Ectodermal cell (in vitro differentiated cells): Measurements from ENCODE around the gene RUBCNL.

ENCODE experiments used
- H3K27ac ChIP-seq: 2 replicates; pipeline ENCODE4 v1.7.0; 2013; ENCODE audit warnings: mild to moderate bottlenecking, low read depth, low read length; ENCODE audit not compliant: insufficient read depth, poor library complexity, severe bottlenecking
- H3K27me3 ChIP-seq: 2 replicates; pipeline ENCODE4 v1.7.0; 2013; ENCODE audit warnings: mild to moderate bottlenecking, low read length; ENCODE audit not compliant: insufficient read depth, control insufficient read depth, poor library complexity, severe bottlenecking
- H3K36me3 ChIP-seq: one replicate; pipeline ENCODE4 v1.7.0; 2013; ENCODE audit warnings: low read length; ENCODE audit not compliant: control insufficient read depth, insufficient read depth
- H3K4me1 ChIP-seq: one replicate; pipeline ENCODE4 v1.7.0; 2013; ENCODE audit warnings: low read length; ENCODE audit not compliant: control insufficient read depth, insufficient read depth
- H3K4me3 ChIP-seq: 2 replicates; pipeline ENCODE4 v1.7.0; 2013; ENCODE audit warnings: low read depth, low read length, control low read depth; ENCODE audit not compliant: insufficient read depth
- H3K9me3 ChIP-seq: 2 replicates; pipeline ENCODE4 v1.7.0; 2013; ENCODE audit warnings: mild to moderate bottlenecking, low read length, moderate library complexity; ENCODE audit not compliant: control insufficient read depth
- WGBS, 2 experiments: methylation state at CpG; one replicate each; pipeline ENCODE4 v1.1.7; 2013; ENCODE audit warnings: missing lambda C conversion rate in 2 of 2; 5-methylcytosine and 5-hydroxymethylcytosine counted together

RUBCNL gene

GRCh38 chr13:46293436-46293835 is 93.6 kb downstream of the RUBCNL start:
- Histone ChIP-seq H3K4me1 (no peaks in the 10 kb centered on the region), H3K36me3 (no peaks in the 10 kb centered on the region), H3K4me3 (no peak overlapping the region), H3K27ac (no peak overlapping the region), H3K9me3 (no peaks in the 10 kb centered on the region), H3K27me3 (no peaks in the 10 kb centered on the region)
- WGBS, 2 experiments = 92 to 95% methylated on average over 2 to 3 of the region's 3 CpGs
